Ectodermal cell (in vitro differentiated cells): ENCODE measurements around the gene SAG.

Source experiments
- H3K27ac ChIP-seq: 2 replicates; pipeline ENCODE4 v1.7.0; 2013; ENCODE audit warnings: mild to moderate bottlenecking, low read depth, low read length; ENCODE audit not compliant: insufficient read depth, poor library complexity, severe bottlenecking
- H3K27me3 ChIP-seq: 2 replicates; pipeline ENCODE4 v1.7.0; 2013; ENCODE audit warnings: mild to moderate bottlenecking, low read length; ENCODE audit not compliant: insufficient read depth, control insufficient read depth, poor library complexity, severe bottlenecking
- H3K36me3 ChIP-seq: one replicate; pipeline ENCODE4 v1.7.0; 2013; ENCODE audit warnings: low read length; ENCODE audit not compliant: control insufficient read depth, insufficient read depth
- H3K4me1 ChIP-seq: one replicate; pipeline ENCODE4 v1.7.0; 2013; ENCODE audit warnings: low read length; ENCODE audit not compliant: control insufficient read depth, insufficient read depth
- H3K4me3 ChIP-seq: 2 replicates; pipeline ENCODE4 v1.7.0; 2013; ENCODE audit warnings: low read depth, low read length, control low read depth; ENCODE audit not compliant: insufficient read depth
- H3K9me3 ChIP-seq: 2 replicates; pipeline ENCODE4 v1.7.0; 2013; ENCODE audit warnings: mild to moderate bottlenecking, low read length, moderate library complexity; ENCODE audit not compliant: control insufficient read depth
- WGBS, 2 experiments: methylation state at CpG; one replicate each; pipeline ENCODE4 v1.1.7; 2013; ENCODE audit warnings: missing lambda C conversion rate in 2 of 2; 5-methylcytosine and 5-hydroxymethylcytosine counted together

SAG gene

GRCh38 chr2:233339427-233339826 lies 31.8 kb downstream of the SAG start:
- Histone ChIP-seq H3K4me3 (no peak overlapping the region), H3K4me1 (no peaks in the 10 kb centered on the region), H3K27me3 (peaks cover 53% of the 10 kb centered on the region), H3K9me3 (no peaks in the 10 kb centered on the region), H3K27ac (no peak overlapping the region), H3K36me3 (no peaks in the 10 kb centered on the region)
- 88% methylated on average over 3 of the region's 3 CpGs for WGBS, 2 experiments

- 92 to 93% methylated on average over 2 to 3 of the region's 3 CpGs for WGBS, 2 experiments
- H3K4me1 ChIP-seq: no peaks in the 10 kb centered on the region
- H3K27me3 ChIP-seq: peaks cover 34% of the 10 kb centered on the region
- no peaks in the 10 kb centered on the region for H3K36me3 ChIP-seq
- H3K4me3 ChIP-seq: no peak overlapping the region
- no peaks in the 10 kb centered on the region for H3K9me3 ChIP-seq
- no peak overlapping the region for H3K27ac ChIP-seq
Measured at GRCh38 chr2:233341296-233341695, 33.7 kb downstream of the SAG start.

- Histone ChIP-seq H3K9me3 (no peaks in the 10 kb centered on the region), H3K27ac (no peak overlapping the region), H3K36me3 (no peaks in the 10 kb centered on the region), H3K4me1 (no peaks in the 10 kb centered on the region), H3K4me3 (no peak overlapping the region), H3K27me3 (peaks cover 24% of the 10 kb centered on the region)
- 84 to 96% methylated on average over 5 of the region's 5 CpGs for WGBS, 2 experiments
Measured at GRCh38 chr2:233342301-233342700, 34.7 kb downstream of the SAG start.

GRCh38 chr2:233343171-233343705 lies 35.6 kb downstream of the SAG start:
- no peaks in the 10 kb centered on the region for H3K4me1 ChIP-seq
- 95% methylated on average over 13 to 15 of the region's 15 CpGs for WGBS, 2 experiments

GRCh38 chr2:233346376-233346775 lies 38.8 kb downstream of the SAG start:
- WGBS, 2 experiments: 92 to 94% methylated on average over 12 of the region's 12 CpGs
- Histone ChIP-seq H3K4me3 (no peak overlapping the region), H3K9me3 (no peaks in the 10 kb centered on the region), H3K27me3 (peaks cover 5% of the 10 kb centered on the region), H3K36me3 (no peaks in the 10 kb centered on the region), H3K27ac (no peak overlapping the region), H3K4me1 (peaks cover 7% of the 10 kb centered on the region)

More at GRCh38 chr2:233343171-233343705, 35.6 kb downstream of the SAG start:
- no peak overlapping the region for H3K27ac ChIP-seq
- peaks cover 15% of the 10 kb centered on the region for H3K27me3 ChIP-seq
- H3K4me3 ChIP-seq: no peak overlapping the region
- H3K9me3 ChIP-seq: no peaks in the 10 kb centered on the region
- no peaks in the 10 kb centered on the region for H3K36me3 ChIP-seq

GRCh38 chr2:233346930-233347329 lies 39.3 kb downstream of the SAG start:
- no peak overlapping the region for H3K27ac ChIP-seq
- no peaks in the 10 kb centered on the region for H3K36me3 ChIP-seq
- H3K4me1 ChIP-seq: peaks cover 7% of the 10 kb centered on the region
- no peak overlapping the region for H3K4me3 ChIP-seq
- H3K27me3 ChIP-seq: peaks cover 5% of the 10 kb centered on the region
- H3K9me3 ChIP-seq: no peaks in the 10 kb centered on the region
- WGBS, 2 experiments: 86 to 91% methylated on average over 9 of the region's 9 CpGs

GRCh38 chr2:233349005-233349998 lies 41.7 kb downstream of the SAG start:
- no peaks in the 10 kb centered on the region for H3K9me3 ChIP-seq
- H3K36me3 ChIP-seq: no peaks in the 10 kb centered on the region
- H3K27me3 ChIP-seq: peaks cover 12% of the 10 kb centered on the region
- H3K27ac ChIP-seq: no peak overlapping the region
- no peak overlapping the region for H3K4me3 ChIP-seq
- H3K4me1 ChIP-seq: peaks cover 14% of the 10 kb centered on the region
- WGBS, 2 experiments: 79 to 85% methylated on average over 15 of the region's 15 CpGs

- Histone ChIP-seq H3K4me1 (peaks cover 14% of the 10 kb centered on the region), H3K36me3 (no peaks in the 10 kb centered on the region), H3K9me3 (no peaks in the 10 kb centered on the region), H3K4me3 (no peak overlapping the region), H3K27me3 (peaks cover 22% of the 10 kb centered on the region), H3K27ac (no peak overlapping the region)
- WGBS, 2 experiments: 66 to 69% methylated on average over 8 of the region's 8 CpGs
Measured at GRCh38 chr2:233350708-233351107, 43.1 kb downstream of the SAG start.

- no peaks in the 10 kb centered on the region for H3K36me3 ChIP-seq
- no peak overlapping the region for H3K27ac ChIP-seq
- 92 to 93% methylated on average over 7 of the region's 7 CpGs for WGBS, 2 experiments
- H3K4me3 ChIP-seq: no peak overlapping the region
- H3K9me3 ChIP-seq: no peaks in the 10 kb centered on the region
- peaks cover 14% of the 10 kb centered on the region for H3K4me1 ChIP-seq
- H3K27me3 ChIP-seq: peaks cover 29% of the 10 kb centered on the region
Measured at GRCh38 chr2:233351423-233351822, 43.8 kb downstream of the SAG start.

GRCh38 chr2:233352141-233352842 lies 44.7 kb downstream of the SAG start:
- Histone ChIP-seq H3K27me3 (peaks cover 31% of the 10 kb centered on the region), H3K4me1 (peaks cover 14% of the 10 kb centered on the region), H3K4me3 (no peak overlapping the region), H3K36me3 (no peaks in the 10 kb centered on the region), H3K9me3 (no peaks in the 10 kb centered on the region), H3K27ac (no peak overlapping the region)
- 92 to 95% methylated on average over 25 of the region's 25 CpGs for WGBS, 2 experiments
